WTC11 (cell line): ENCODE results near the gene PADI2. TPM values are rescaled to one million over a fixed set of nuclear protein-coding genes. Genes with fewer than 3 reads are reported as not detected.

Experiments used
- ATAC-seq: fragments of 200-7000 bp; cut with Tn5 transposase; 2 replicates; pipeline ENCODE4 v1.10.0; 2021; ENCODE audit warnings: mild to moderate bottlenecking, moderate library complexity
- CTCF ChIA-PET: fragments of 300-600 bp; sonication (Branson Sonifier 250); formaldehyde crosslinking; loops from one replicate; lab custom pipeline; 2021; ENCODE audit warnings: antibody characterized with exemption; lab: Charles Lee
- POLR2A ChIA-PET: fragments of 350-600 bp; sonication (Branson Sonifier 250); formaldehyde crosslinking; loops from one replicate; lab custom pipeline; 2021; ENCODE audit warnings: antibody characterized with exemption; lab: Charles Lee
- DNase-seq: peaks from one replicate; pipeline ENCODE4 v3.0.0; 2021; ENCODE audit warnings: low spot score
- H3K27ac Mint-ChIP-seq: 2 replicates; pipeline ENCODE4 v1.8.0; 2021; ENCODE audit warnings: mixed read lengths
- H3K27me3 Mint-ChIP-seq: 2 replicates; pipeline ENCODE4 v1.8.0; 2021; ENCODE audit warnings: low read depth, mild to moderate bottlenecking, moderate library complexity, mixed read lengths
- H3K36me3 Mint-ChIP-seq: 2 replicates; pipeline ENCODE4 v1.8.0; 2021; ENCODE audit warnings: mixed read lengths
- H3K4me1 Mint-ChIP-seq: 2 replicates; pipeline ENCODE4 v1.8.0; 2022; ENCODE audit warnings: mixed read lengths
- H3K4me3 Mint-ChIP-seq: 2 replicates; pipeline ENCODE4 v1.8.0; 2021; ENCODE audit warnings: mild to moderate bottlenecking, moderate library complexity, mixed read lengths
- H3K9me3 Mint-ChIP-seq: 2 replicates; pipeline ENCODE4 v1.8.0; 2021; ENCODE audit warnings: mixed read lengths
- AFF4 ChIP-seq: sonication (generic); formaldehyde crosslinking; IDR thresholded peaks from 2 replicates; pipeline ENCODE4 v1.8.1; 2023; ENCODE audit warnings: mild to moderate bottlenecking, missing genetic modification reagents, borderline replicate concordance
- ATF3 ChIP-seq: sonication (generic); formaldehyde crosslinking; conservative IDR thresholded peaks from 2 replicates; pipeline ENCODE4 v1.8.1; 2022; ENCODE audit warnings: mild to moderate bottlenecking, missing genetic modification reagents
- ATF6 ChIP-seq: sonication (generic); formaldehyde crosslinking; IDR thresholded peaks from 2 replicates; pipeline ENCODE4 v1.8.1; 2023; ENCODE audit warnings: mild to moderate bottlenecking, missing genetic modification reagents
- CDX4 ChIP-seq: fragments of 250-450 bp; sonication (Bioruptor Pico); IDR thresholded peaks from 2 replicates; pipeline ENCODE4 v1.9.0; 2021; ENCODE audit warnings: moderate library complexity, mild to moderate bottlenecking, inconsistent platforms, borderline replicate concordance
- ESRRA ChIP-seq: sonication (generic); formaldehyde crosslinking; IDR thresholded peaks from 2 replicates; pipeline ENCODE4 v1.8.1; 2022; ENCODE audit warnings: mild to moderate bottlenecking, missing genetic modification reagents, borderline replicate concordance
- FOXK1 ChIP-seq: sonication (generic); formaldehyde crosslinking; IDR thresholded peaks from 2 replicates; pipeline ENCODE4 v1.8.0; 2022; ENCODE audit warnings: mild to moderate bottlenecking, moderate library complexity, missing genetic modification reagents
- GABPB1 ChIP-seq: sonication (generic); formaldehyde crosslinking; IDR thresholded peaks from 2 replicates; pipeline ENCODE4 v1.8.1; 2023; ENCODE audit warnings: mild to moderate bottlenecking, missing genetic modification reagents
- MYBL2 ChIP-seq: sonication (generic); formaldehyde crosslinking; IDR thresholded peaks from 2 replicates; pipeline ENCODE4 v1.8.1; 2023; ENCODE audit warnings: mild to moderate bottlenecking, moderate library complexity, missing genetic modification reagents
- NR1H2 ChIP-seq: sonication (generic); formaldehyde crosslinking; IDR thresholded peaks from 2 replicates; pipeline ENCODE4 v1.9.0; 2021; ENCODE audit warnings: mild to moderate bottlenecking, moderate library complexity, missing genetic modification reagents
- NR2C2 ChIP-seq: sonication (generic); formaldehyde crosslinking; IDR thresholded peaks from 2 replicates; pipeline ENCODE4 v1.8.0; 2022; ENCODE audit warnings: mild to moderate bottlenecking, missing genetic modification reagents
- SMAD3 ChIP-seq: sonication (generic); formaldehyde crosslinking; IDR thresholded peaks from 2 replicates; pipeline ENCODE4 v1.8.0; 2022; ENCODE audit warnings: missing genetic modification reagents, mild to moderate bottlenecking, borderline replicate concordance
- SP1 ChIP-seq: sonication (generic); formaldehyde crosslinking; conservative IDR thresholded peaks from 2 replicates; pipeline ENCODE4 v1.8.1; 2022; ENCODE audit warnings: missing genetic modification reagents
- TCF7 ChIP-seq: sonication (generic); formaldehyde crosslinking; IDR thresholded peaks from 2 replicates; pipeline ENCODE4 v1.8.0; 2022; ENCODE audit warnings: mild to moderate bottlenecking, low read depth, missing genetic modification reagents, moderate library complexity
- ZBTB21 ChIP-seq: sonication (generic); formaldehyde crosslinking; IDR thresholded peaks from 2 replicates; pipeline ENCODE4 v1.8.1; 2023; ENCODE audit warnings: mild to moderate bottlenecking, missing genetic modification reagents, borderline replicate concordance
- ZNF263 ChIP-seq: sonication (generic); formaldehyde crosslinking; IDR thresholded peaks from 2 replicates; pipeline ENCODE4 v1.8.1; 2022; ENCODE audit warnings: low read depth, mild to moderate bottlenecking, moderate library complexity, missing genetic modification reagents
- ZNF281 ChIP-seq: sonication (generic); formaldehyde crosslinking; IDR thresholded peaks from 2 replicates; pipeline ENCODE4 v1.8.0; 2023; ENCODE audit warnings: mild to moderate bottlenecking, missing genetic modification reagents
- ZNF396 ChIP-seq: fragments of 250-450 bp; sonication (Bioruptor Pico); IDR thresholded peaks from 2 replicates; pipeline ENCODE4 v1.8.0; 2021; ENCODE audit warnings: mild to moderate bottlenecking, moderate library complexity, borderline replicate concordance
- total RNA-seq: library from RNA; stranded (reverse); gene quantifications from 3 replicates; pipeline ENCODE4 v1.2.3, GENCODE V29; 2021

PADI2 gene
- total RNA-seq, 1 experiment from 2014 or later: 3.8 TPM

GRCh38 chr1:17167786-17168090, 48.5 kb upstream of the PADI2 start:
- ATAC-seq: no peak
- no peaks in the 10 kb centered on the region; the same call in 1 of the 2 replicates for H3K9me3 Mint-ChIP-seq
- ChIA-PET CTCF (interaction anchor here (0.6 to 0.9 kb wide), 4 partner anchors 29 to 659 kb away, joined by 3 to 4 read pairs (median 3); no protein-coding TSS in a partner anchor), POLR2A (interaction anchor here (0.7 kb wide), 1 partner anchor 49 kb away, joined by 3 read pairs; no protein-coding TSS in a partner anchor)
- H3K36me3 Mint-ChIP-seq: no peaks in the 10 kb centered on the region
- DNase-seq: no peak
- peaks cover 33% of the 10 kb centered on the region for H3K27me3 Mint-ChIP-seq
- peaks cover 10% of the 10 kb centered on the region for H3K4me1 Mint-ChIP-seq
- no peak for TF ChIP-seq SMAD3 (CRISPR knock-in tag)
- TF ChIP-seq NR1H2: no peak
- no peak for TF ChIP-seq CDX4 (CRISPR knock-in tag)
- TF ChIP-seq MYBL2 (CRISPR knock-in tag): no peak
- no peak for TF ChIP-seq ESRRA (CRISPR knock-in tag)
- TF ChIP-seq FOXK1: no peak
- no peak for TF ChIP-seq ZNF396 (CRISPR knock-in tag)
- no peak for TF ChIP-seq NR2C2
- TF ChIP-seq GABPB1: no peak
- TF ChIP-seq ZBTB21: no peak
- TF ChIP-seq ATF6 (CRISPR knock-in tag): no peak
- TF ChIP-seq TCF7 (CRISPR knock-in tag): no peak
- TF ChIP-seq SP1 (CRISPR knock-in tag): no peak
- TF ChIP-seq ATF3 (CRISPR knock-in tag): no peak
- no peak for TF ChIP-seq ZNF281 (CRISPR knock-in tag)
- no peak for TF ChIP-seq AFF4 (CRISPR knock-in tag)
- TF ChIP-seq ZNF263 (CRISPR knock-in tag): no peak
- no peak overlapping the region for H3K4me3 Mint-ChIP-seq
- no peak overlapping the region for H3K27ac Mint-ChIP-seq
